Stimulated activated CD8-positive, alpha-beta memory T cell treated with anti-CD3 and anti-CD28 coated beads, Interleukin-4, amount 100 ng/mL, for 4 hours (primary cell): ENCODE measurements around the gene FIBIN.

Experiments
- DNase-seq, 2 donors: peaks; one replicate each; pipeline ENCODE4 v3.0.0-alpha.2; 2020; ENCODE audit warnings: low read depth in 2 of 2, low spot score in 1 of 2

The FIBIN gene

GRCh38 chr11:27020751-27021150 lies 26.8 kb downstream of the FIBIN start:
- no peak for DNase-seq

GRCh38 chr11:27022659-27023251 lies 28.8 kb downstream of the FIBIN start:
- DNase-seq: no peak

- DNase-seq: no peak
These were observed 31.0 kb downstream of the FIBIN start for GRCh38 chr11:27024865-27025264.

DNA sequence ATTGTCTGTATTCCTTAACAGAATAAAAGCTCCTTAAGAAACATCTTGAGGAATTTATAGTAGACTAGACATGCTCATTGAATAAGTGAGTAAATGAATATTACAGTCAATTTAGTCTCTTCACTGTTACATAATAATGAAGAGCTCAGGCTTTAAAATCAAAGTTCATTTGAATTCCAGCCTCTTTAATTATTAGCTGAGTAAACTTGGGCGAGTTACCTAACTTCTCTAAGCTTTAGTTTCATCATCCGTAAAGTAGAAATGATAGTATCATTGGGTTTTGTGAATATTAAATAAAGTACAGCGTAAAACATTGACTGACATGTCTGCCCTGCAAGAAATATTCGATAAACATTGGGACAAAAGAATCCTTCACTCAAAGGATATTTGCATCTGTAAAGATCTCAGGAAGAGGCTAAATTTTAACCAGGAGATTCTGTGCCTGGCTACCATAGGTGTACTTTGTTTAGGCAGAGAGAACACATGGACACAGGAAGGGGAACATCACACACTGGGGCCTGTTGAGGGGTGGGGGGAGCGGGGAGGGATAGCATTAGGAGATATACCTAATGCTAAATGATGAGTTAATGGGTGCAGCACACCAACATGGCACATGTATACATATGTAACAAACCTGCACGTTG lies 31.5 kb downstream of the FIBIN start:
- DNase-seq: no peak

- DNase-seq: no peak
These were observed 32.2 kb downstream of the FIBIN start for GRCh38 chr11:27025957-27026733.

GRCh38 chr11:27028561-27028965 lies 34.7 kb downstream of the FIBIN start:
- no peak for DNase-seq

DNA sequence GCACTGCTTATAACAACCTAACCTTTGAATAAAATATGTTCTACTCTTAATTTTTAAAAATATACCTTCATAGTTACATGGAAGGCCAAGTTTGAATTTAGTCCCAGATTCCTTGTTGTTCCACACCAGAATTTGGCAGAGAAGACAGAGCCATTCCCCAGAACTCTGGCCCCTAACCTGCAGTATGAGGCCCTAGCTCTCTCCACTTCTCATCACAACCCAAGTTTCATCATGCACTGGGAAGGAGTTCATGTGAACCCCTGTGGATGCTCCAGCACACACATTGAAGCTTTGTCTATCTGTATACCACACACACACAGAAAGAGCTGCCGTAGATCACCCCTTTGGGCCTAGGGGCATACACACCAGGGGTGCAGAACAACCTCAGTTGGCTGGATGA lies 36.1 kb downstream of the FIBIN start:
- DNase-seq: no peak

DNA sequence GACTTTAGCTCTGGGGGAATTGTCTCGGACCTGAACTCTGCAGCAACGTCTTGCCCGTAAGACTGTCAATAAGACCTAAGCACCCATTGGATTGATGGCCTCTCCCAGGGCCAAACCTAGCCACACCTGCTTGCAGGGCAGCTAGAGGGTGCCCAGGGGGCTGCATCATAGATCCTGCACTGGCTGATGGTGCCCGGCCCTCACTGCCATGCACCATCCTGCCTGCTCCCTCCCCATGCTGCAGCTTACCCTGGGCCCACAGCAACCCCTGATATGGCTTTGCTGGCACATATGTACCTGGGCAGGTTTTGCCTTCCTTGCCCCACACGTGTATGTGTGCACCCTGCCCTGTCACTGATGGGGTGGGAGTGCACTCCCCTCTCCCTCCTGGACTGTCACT lies 37.8 kb downstream of the FIBIN start:
- DNase-seq: no peak

- no peak for DNase-seq
These were observed 46.0 kb downstream of the FIBIN start for GRCh38 chr11:27039873-27040272.

- DNase-seq: no peak
These were observed 46.6 kb downstream of the FIBIN start, which contains the start of gene BBOX1 for GRCh38 chr11:27040302-27041115. Gene BBOX1, plus strand, starts transcription at chr11:27040815. Its CDS starts 14,616 bp downstream, at chr11:27055431.

- DNase-seq: no peak
These were observed 47.4 kb downstream of the FIBIN start for GRCh38 chr11:27041141-27041899.
